Loucy (cell line): ENCODE results near the gene MMP7.

Source experiments
- CTCF ChIP-seq: fragments of 200-600 bp; sonication (generic); conservative IDR thresholded peaks from 2 replicates; pipeline ENCODE4 v1.5.1; 2014; ENCODE audit warnings: mild to moderate bottlenecking, antibody characterized with exemption, low read length
- EZH2phosphoT487 ChIP-seq: fragments of 200-600 bp; IDR thresholded peaks from 2 replicates; pipeline ENCODE4 v1.6.1; 2018; ENCODE audit warnings: antibody characterized with exemption, mild to moderate bottlenecking, moderate library complexity, borderline replicate concordance

GRCh38 chr11:102575012-102575411 is 44.5 kb upstream of the MMP7 start:
- no peak for TF ChIP-seq CTCF
- TF ChIP-seq EZH2phosphoT487: no peak
